Hepatocyte (in vitro differentiated cells): ENCODE measurements around the gene FGF2. TPM values are rescaled to one million over a fixed set of nuclear protein-coding genes. Genes with fewer than 3 reads are reported as not detected.

Experiments
- DNase-seq: peaks from one replicate; pipeline ENCODE4 v3.0.0-alpha.2; 2016; ENCODE audit warnings: low spot score
- H2AFZ ChIP-seq: fragments of 200-600 bp; sonication (generic); 2 replicates; pipeline ENCODE4 v1.6.0; 2016; ENCODE audit warnings: antibody characterized with exemption, mild to moderate bottlenecking
- H3K27ac ChIP-seq: fragments of 200-600 bp; sonication (generic); 2 replicates; pipeline ENCODE4 v1.5.1; 2016; ENCODE audit warnings: mild to moderate bottlenecking
- H3K27me3 ChIP-seq: fragments of 200-600 bp; sonication (generic); 2 replicates; pipeline ENCODE4 v1.6.1; 2016
- H3K36me3 ChIP-seq: fragments of 200-600 bp; sonication (generic); replicated peaks from 2 replicates; pipeline ENCODE4 v1.5.1; 2016; ENCODE audit warnings: low read depth; ENCODE audit not compliant: insufficient read depth
- H3K4me1 ChIP-seq: fragments of 200-600 bp; sonication (generic); 2 replicates; pipeline ENCODE4 v1.5.1; 2016; ENCODE audit warnings: mild to moderate bottlenecking, moderate library complexity; ENCODE audit not compliant: insufficient read depth
- H3K4me2 ChIP-seq: fragments of 200-600 bp; sonication (generic); 2 replicates; pipeline ENCODE4 v1.6.0; 2016
- H3K4me3 ChIP-seq: fragments of 200-600 bp; sonication (generic); 2 replicates; pipeline ENCODE4 v1.5.1; 2016; ENCODE audit warnings: mild to moderate bottlenecking
- H3K79me2 ChIP-seq: fragments of 200-600 bp; sonication (generic); 2 replicates; pipeline ENCODE4 v1.6.0; 2017; ENCODE audit warnings: mild to moderate bottlenecking
- H3K9me2 ChIP-seq: fragments of 200-600 bp; sonication (generic); replicated peaks from 2 replicates; pipeline ENCODE4 v1.6.0; 2017; ENCODE audit warnings: mild to moderate bottlenecking; ENCODE audit not compliant: insufficient read depth
- H3K9me3 ChIP-seq: fragments of 200-600 bp; sonication (generic); 2 replicates; pipeline ENCODE4 v1.5.1; 2016; ENCODE audit warnings: low read depth, mild to moderate bottlenecking
- H4K20me1 ChIP-seq: fragments of 200-600 bp; sonication (generic); 2 replicates; pipeline ENCODE4 v1.6.0; 2016; ENCODE audit warnings: mild to moderate bottlenecking; ENCODE audit not compliant: insufficient read depth, poor library complexity, severe bottlenecking
- EZH2 ChIP-seq: fragments of 200-600 bp; sonication (generic); IDR thresholded peaks from 2 replicates; pipeline ENCODE4 v1.6.1; 2016; ENCODE audit warnings: antibody characterized with exemption, mild to moderate bottlenecking, borderline replicate concordance
- EZH2phosphoT487 ChIP-seq: fragments of 200-600 bp; sonication (generic); IDR thresholded peaks from one replicate; pipeline ENCODE4 v1.6.1; 2018; ENCODE audit warnings: antibody characterized with exemption, mild to moderate bottlenecking, low read depth, moderate library complexity; ENCODE audit not compliant: unreplicated experiment, severe bottlenecking
- WGBS: methylation state at CpG from one replicate; pipeline ENCODE4 v1.1.6; 2016; ENCODE audit warnings: low lambda C conversion rate; ENCODE audit errors: missing lambda C conversion rate; 5-methylcytosine and 5-hydroxymethylcytosine counted together
- polyA plus RNA-seq: library from polyadenylated mRNA; unstranded; fragments of >200 nt; fragmentation: Nextera tagmentation; extraction: Ambion mirVana; gene quantifications from 2 replicates; pipeline ENCODE4 v1.2.1, GENCODE V29; 2016
- total RNA-seq: library from RNA; depleted of rRNA; stranded (reverse); fragments of >200 nt; gene quantifications from 2 replicates; pipeline ENCODE4 v1.2.3, GENCODE V29; 2014
- TF ChIP-seq, protein P1 (sequence below): fragments of 200-600 bp; sonication (generic); IDR thresholded peaks from 2 replicates; pipeline ENCODE4 v1.5.1; 2016; ENCODE audit warnings: antibody characterized with exemption, mild to moderate bottlenecking; ENCODE audit not compliant: poor library complexity

FGF2 gene
- total and polyA plus RNA-seq, 2 experiments from 2014 or later: 3.9 to 9.7 TPM

DNA sequence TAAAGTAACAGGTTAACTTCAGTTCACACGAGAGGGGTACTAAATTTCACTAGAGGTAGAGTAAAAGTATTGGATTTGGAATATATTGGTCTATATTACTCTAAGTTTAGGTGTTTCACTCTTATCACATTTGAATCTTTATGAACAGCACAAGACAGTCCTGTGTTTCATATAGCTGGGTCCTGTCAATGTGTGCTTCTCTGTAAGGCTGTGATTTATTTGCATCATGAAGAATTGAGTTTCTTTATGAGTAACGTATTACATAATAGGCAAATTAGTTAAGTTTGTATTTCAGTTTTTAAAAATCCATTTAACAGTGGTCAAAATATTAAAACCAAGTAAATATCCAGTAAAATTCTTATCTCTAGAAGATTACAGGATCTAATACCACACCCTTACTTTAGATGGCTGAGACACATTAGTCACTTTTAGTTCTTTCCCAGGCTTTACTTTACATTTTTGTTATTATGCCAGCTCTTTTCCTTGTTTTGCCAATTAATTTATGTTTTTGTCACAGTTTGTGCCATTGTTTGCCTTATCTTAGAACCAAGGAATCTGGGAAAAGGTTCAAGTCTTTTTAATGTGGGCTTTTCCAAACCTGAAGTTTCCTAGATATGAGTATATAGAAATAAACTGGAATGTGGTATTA is 63.6 kb downstream of the FGF2 start:
- no peak for DNase-seq
- H3K4me2 ChIP-seq: no peak overlapping the region
- TF ChIP-seq EZH2phosphoT487 (no peak), EZH2 (no peak)
- TF ChIP-seq, protein P1, sequence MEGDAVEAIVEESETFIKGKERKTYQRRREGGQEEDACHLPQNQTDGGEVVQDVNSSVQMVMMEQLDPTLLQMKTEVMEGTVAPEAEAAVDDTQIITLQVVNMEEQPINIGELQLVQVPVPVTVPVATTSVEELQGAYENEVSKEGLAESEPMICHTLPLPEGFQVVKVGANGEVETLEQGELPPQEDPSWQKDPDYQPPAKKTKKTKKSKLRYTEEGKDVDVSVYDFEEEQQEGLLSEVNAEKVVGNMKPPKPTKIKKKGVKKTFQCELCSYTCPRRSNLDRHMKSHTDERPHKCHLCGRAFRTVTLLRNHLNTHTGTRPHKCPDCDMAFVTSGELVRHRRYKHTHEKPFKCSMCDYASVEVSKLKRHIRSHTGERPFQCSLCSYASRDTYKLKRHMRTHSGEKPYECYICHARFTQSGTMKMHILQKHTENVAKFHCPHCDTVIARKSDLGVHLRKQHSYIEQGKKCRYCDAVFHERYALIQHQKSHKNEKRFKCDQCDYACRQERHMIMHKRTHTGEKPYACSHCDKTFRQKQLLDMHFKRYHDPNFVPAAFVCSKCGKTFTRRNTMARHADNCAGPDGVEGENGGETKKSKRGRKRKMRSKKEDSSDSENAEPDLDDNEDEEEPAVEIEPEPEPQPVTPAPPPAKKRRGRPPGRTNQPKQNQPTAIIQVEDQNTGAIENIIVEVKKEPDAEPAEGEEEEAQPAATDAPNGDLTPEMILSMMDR: no peak
- H3K9me3 ChIP-seq: no peaks in the 10 kb centered on the region
- peaks cover 7% of the 10 kb centered on the region for H3K4me1 ChIP-seq
- H2AFZ ChIP-seq: no peak overlapping the region
- no peak overlapping the region for H3K27ac ChIP-seq
- H4K20me1 ChIP-seq: no peaks in the 10 kb centered on the region
- H3K4me3 ChIP-seq: no peak overlapping the region
- no peaks in the 10 kb centered on the region for H3K9me2 ChIP-seq
- H3K27me3 ChIP-seq: no peaks in the 10 kb centered on the region
- 80% methylated on average over 2 of the region's 2 CpGs for WGBS
- H3K36me3 ChIP-seq: no peaks in the 10 kb centered on the region
- no peaks in the 10 kb centered on the region for H3K79me2 ChIP-seq

DNA sequence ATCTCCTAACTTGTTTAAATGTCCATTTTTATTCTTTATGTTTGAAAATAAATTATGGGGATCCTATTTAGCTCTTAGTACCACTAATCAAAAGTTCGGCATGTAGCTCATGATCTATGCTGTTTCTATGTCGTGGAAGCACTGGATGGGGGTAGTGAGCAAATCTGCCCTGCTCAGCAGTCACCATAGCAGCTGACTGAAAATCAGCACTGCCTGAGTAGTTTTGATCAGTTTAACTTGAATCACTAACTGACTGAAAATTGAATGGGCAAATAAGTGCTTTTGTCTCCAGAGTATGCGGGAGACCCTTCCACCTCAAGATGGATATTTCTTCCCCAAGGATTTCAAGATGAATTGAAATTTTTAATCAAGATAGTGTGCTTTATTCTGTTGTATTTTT is 68.2 kb downstream of the FGF2 start:
- Histone ChIP-seq H3K27me3 (no peaks in the 10 kb centered on the region), H3K4me2 (no peak overlapping the region), H3K9me3 (no peaks in the 10 kb centered on the region), H3K4me3 (no peak overlapping the region), H3K36me3 (no peaks in the 10 kb centered on the region), H3K4me1 (peaks cover 7% of the 10 kb centered on the region), H3K27ac (no peak overlapping the region), H2AFZ (no peak overlapping the region), H3K79me2 (no peaks in the 10 kb centered on the region), H4K20me1 (no peaks in the 10 kb centered on the region), H3K9me2 (no peaks in the 10 kb centered on the region)
- 85% methylated on average over 3 of the region's 3 CpGs for WGBS
- TF ChIP-seq, protein P1: no peak
- no peak for TF ChIP-seq EZH2phosphoT487
- no peak for DNase-seq

DNA sequence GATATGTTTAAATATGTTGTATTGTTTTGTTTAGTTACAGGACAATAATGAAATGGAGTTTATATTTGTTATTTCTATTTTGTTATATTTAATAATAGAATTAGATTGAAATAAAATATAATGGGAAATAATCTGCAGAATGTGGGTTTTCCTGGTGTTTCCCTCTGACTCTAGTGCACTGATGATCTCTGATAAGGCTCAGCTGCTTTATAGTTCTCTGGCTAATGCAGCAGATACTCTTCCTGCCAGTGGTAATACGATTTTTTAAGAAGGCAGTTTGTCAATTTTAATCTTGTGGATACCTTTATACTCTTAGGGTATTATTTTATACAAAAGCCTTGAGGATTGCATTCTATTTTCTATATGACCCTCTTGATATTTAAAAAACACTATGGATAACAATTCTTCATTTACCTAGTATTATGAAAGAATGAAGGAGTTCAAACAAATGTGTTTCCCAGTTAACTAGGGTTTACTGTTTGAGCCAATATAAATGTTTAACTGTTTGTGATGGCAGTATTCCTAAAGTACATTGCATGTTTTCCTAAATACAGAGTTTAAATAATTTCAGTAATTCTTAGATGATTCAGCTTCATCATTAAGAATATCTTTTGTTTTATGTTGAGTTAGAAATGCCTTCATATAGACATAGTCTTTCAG is 68.8 kb downstream of the FGF2 start:
- TF ChIP-seq EZH2phosphoT487 (no peak), EZH2 (no peak)
- TF ChIP-seq, protein P1: no peak
- Histone ChIP-seq H2AFZ (no peak overlapping the region), H3K36me3 (no peaks in the 10 kb centered on the region), H3K9me3 (no peaks in the 10 kb centered on the region), H3K9me2 (no peaks in the 10 kb centered on the region), H3K79me2 (no peaks in the 10 kb centered on the region), H3K27me3 (no peaks in the 10 kb centered on the region), H3K4me3 (no peak overlapping the region), H3K27ac (no peak overlapping the region), H4K20me1 (no peaks in the 10 kb centered on the region), H3K4me2 (no peak overlapping the region), H3K4me1 (peaks cover 3% of the 10 kb centered on the region)
- no peak for DNase-seq
- WGBS: 67% methylated on average over 1 of the region's 1 CpG
